ENCODE data around the gene LYPD6B.

LYPD6B gene, protein sequence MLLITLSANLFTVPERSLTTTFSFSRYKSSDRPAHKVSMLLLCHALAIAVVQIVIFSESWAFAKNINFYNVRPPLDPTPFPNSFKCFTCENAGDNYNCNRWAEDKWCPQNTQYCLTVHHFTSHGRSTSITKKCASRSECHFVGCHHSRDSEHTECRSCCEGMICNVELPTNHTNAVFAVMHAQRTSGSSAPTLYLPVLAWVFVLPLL

GRCh38 chr2:149038442-149039212 is at the start of gene LYPD6B:
Gene LYPD6B, plus strand, starts transcription at chr2:149038699. Its CDS starts 92,250 bp downstream, at chr2:149130949.
- DNase-seq = peak; percentile 56

DNA sequence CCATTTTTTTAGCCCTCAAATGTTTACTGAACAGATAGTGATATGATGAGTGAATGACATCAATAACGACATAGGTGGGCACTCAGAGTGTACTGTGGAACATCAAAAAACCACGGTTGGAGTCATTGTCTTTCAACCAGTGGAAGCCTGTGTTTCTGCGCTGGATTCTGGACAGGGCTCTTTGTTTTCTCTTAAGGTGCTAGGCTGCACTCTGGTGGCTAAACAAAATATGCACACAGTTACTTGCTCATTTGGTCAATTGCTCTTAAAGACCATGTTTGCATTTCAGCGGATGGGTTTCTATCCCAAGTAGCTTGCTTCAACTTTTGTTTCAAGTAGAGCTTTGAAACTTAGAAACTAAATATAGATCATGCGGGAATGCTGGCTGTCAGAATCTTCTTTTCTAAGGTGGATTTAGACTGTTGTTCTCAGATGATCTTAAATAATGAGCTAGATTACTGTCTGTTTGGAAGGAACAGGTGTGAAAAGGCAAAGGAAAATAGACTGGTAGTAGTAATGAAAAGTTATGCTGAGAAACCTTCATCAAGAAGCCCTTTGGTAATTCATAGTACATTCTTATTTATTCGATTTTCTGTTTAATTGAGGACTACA is 48.5 kb upstream of the LYPD6B start:
- DNase-seq = peak; percentile 60

- DNase-seq = peak; percentile 20
These were observed 47.5 kb upstream of the LYPD6B start for GRCh38 chr2:148990968-148991367.

GRCh38 chr2:148992448-148992847 is 46.1 kb upstream of the LYPD6B start:
- no peak for DNase-seq

- DNase-seq = no peak
These were observed 45.1 kb upstream of the LYPD6B start for GRCh38 chr2:148993351-148993750.

DNA sequence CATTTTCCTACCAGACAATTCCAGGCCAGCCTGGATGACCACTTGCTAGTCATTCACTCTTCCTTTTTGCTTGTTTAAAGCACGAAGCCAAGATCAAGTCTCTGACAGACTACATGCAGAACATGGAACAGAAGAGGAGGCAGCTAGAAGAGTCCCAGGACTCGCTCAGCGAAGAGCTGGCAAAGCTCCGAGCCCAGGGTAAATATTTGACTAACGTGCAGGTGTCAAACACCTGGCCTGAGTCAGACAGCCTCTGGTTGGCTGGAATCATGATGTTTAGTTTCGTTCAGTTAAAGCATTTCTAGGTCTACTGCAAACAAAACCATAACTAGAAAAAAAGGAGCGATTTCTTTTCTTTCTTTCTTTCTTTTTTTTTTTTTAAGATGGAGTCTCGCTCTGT is 44.2 kb upstream of the LYPD6B start:
- DNase-seq = peak; percentile 77

DNA sequence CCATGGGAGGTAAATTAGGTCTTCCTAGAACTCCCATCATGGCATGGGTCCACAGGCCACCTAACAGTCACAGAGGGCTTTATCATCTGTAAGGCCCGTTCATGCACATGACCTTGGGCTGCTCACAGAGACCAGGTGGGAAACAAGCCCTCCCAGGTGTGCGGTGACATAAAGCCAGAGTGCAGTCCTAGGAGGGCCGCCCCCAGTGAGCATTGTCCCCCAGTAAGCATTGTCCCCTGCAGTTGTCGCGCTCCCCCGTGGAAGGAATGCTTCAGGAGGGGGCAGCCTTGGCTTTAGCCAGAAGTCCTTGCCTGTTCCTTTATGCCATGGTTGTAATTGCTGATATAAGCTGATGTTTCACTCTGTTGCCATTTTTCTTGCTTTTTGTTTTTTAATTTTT is 41.7 kb upstream of the LYPD6B start:
- DNase-seq = no peak

DNA sequence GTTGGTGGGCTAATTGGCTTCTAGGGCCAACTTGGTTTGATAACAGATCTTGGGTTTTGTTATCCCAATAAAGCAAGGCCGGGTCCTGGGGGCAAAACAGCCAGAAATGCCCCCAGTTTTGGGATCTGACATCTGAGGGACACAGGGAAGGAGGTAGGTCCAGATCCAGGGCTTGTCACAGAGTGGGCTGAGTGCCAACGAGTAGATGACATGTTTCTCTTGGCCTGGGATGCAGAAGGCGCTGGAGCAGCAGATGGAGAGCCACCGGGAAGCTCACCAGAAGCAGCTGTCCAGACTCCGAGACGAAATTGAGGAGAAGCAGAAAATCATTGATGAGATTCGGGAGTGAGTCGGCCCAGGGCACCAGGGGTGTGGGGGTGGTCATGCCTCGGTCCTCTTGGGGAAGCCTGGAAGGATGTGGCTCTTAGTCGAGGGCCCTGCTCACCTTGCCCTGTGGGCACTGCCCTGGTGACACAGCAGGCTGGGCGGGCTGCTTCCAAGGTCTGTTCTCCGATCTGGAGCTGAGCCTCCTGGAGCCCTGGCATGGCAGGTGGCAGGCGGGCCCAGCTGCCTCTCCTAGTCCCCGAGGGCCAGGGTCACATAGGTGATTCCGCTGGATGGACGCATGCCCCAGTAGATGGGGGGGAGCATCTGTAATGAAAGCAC is 40.2 kb upstream of the LYPD6B start:
- no peak for DNase-seq

DNA sequence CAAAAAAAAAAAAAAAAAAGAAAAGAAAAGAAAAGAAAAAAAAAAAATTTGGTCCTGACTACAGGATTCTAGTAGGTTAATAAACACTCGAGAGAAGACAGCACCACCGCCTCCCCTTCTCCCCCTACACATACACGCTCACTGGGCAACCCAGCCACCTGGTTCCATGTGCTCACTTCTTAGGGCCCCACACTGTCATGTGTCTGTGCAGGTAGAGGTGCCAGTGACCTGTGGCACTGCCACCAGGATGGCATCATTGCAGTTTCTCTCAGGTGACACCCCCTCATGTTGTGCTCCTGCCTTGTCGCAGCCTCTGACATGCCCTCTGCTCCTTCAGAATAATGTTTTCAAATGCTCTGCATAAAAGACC is 39.7 kb upstream of the LYPD6B start:
- DNase-seq = no peak

DNA sequence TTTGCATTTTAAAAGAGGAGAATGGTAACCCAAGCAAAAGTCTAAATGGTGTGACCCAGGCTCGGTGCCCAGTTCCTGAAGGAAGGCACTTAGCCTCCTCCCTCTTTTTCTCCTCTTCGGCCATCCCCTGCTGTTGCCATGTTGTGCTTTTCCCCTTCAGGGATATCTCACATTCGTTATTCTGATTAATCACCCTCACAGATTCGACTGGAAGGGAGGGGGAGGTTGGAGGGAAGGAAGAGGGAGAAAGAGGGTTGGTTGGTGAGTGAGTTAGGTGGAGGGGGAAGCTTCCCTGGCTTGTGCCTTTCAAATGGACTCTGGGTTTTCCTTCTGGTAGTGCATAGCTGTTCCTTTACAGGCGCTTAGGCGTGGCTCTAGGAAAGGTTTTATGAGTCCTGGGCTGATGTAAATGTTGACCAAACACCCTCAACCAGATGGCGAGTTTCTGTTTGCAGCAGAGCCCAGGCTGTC is 39.0 kb upstream of the LYPD6B start:
- DNase-seq = peak; percentile 26

DNA sequence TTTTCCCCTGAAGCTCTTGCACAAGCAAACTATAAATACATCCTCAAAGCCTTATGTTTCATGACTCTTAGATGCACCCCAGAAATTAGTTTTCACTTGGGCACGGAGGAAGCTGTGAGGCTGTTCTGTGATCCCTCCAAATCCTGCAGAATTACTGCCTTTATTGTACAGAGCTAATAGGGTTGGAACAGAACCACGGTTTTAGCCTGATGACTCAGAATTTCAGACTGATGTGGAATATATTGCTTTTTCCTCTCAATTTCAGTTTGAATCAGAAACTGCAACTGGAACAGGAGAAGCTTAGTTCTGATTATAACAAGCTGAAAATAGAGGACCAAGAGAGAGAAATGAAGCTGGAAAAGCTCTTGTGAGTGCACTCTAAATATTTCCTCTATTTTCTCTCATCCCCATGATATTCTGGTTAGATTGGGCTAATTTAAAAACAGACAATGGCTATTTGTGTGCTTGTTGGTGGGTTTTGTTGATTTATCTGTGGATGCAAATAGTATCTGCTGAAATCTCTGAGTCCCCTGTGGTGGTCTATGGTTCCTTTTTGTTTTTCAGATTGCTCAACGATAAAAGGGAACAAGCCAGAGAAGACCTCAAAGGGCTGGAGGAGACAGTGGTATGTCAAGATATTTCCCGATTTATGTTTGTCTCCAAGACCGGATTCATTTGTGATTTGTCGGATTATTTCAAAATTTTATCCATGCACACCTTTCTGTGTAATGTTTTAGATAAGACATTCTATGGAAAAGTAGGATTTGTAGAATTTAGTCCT is 38.2 kb upstream of the LYPD6B start:
- DNase-seq = no peak

GRCh38 chr2:149001496-149001895 is 37.0 kb upstream of the LYPD6B start:
- no peak for DNase-seq

- no peak for DNase-seq
These were observed 36.1 kb upstream of the LYPD6B start for GRCh38 chr2:149002378-149002890.

- DNase-seq = no peak
These were observed 35.4 kb upstream of the LYPD6B start for GRCh38 chr2:149002891-149003740.

GRCh38 chr2:149004836-149005235 is 33.7 kb upstream of the LYPD6B start:
- no peak for DNase-seq

- DNase-seq = no peak
These were observed 32.9 kb upstream of the LYPD6B start for GRCh38 chr2:149005471-149006077.

- DNase-seq = no peak
These were observed 31.5 kb upstream of the LYPD6B start for GRCh38 chr2:149006883-149007543.

- DNase-seq = no peak
These were observed 30.1 kb upstream of the LYPD6B start for GRCh38 chr2:149008381-149008780.

GRCh38 chr2:149009576-149010461 is 28.7 kb upstream of the LYPD6B start:
- no peak for DNase-seq

All from NCI-H748 treated with DMSO at 0.1 percent for 48 hours (cell line).